LNCAP (cell line): Measurements from ENCODE around the gene PASK.

Source experiments
- CTCF ChIP-seq: fragments of 450-650 bp; IDR thresholded peaks from 2 replicates; pipeline ENCODE4 v1.5.1; 2017; ENCODE audit warnings: mild to moderate bottlenecking

PASK gene

GRCh38 chr2:241107031-241107783, 42.1 kb downstream of the PASK start:
- no peak for TF ChIP-seq CTCF

GRCh38 chr2:241105641-241106040, 43.6 kb downstream of the PASK start:
- no peak for TF ChIP-seq CTCF

GRCh38 chr2:241103176-241103595, 46.1 kb downstream of the PASK start:
- no peak for TF ChIP-seq CTCF

DNA sequence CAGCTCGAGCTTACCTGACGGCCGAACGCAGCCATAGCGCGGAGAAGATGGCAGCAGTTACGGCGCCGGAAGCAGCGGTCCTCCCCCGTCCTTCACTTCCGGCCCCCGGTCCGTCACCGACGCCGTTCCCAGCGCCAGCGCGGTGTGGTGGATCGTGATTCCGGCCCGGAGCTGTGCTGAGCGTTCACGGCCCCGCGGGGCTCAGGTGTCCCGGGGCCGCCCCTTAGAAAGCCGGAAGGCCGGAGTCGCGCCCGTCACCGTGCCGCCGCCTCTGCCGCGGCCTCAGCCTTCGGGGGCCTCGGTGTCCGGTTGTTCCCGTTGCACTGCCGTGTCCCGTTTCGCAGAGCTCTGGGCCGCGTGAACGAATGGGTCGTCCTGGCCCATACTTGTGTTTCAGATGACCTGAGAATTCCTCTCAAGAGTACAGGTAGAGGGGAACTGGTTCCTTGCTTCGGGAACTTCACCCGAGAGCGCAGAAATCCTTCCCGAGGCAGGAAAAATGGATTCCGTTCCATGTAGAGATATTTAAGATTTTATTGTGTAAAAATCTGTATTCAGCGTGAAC, 47.0 kb downstream of the PASK start, which contains the start of gene MTERF4:
MTERF4 (minus strand) TSS at position 49 of the 565 bp plus-strand sequence; CDS start at position 35, 14 bp downstream.
- no peak for TF ChIP-seq CTCF

DNA sequence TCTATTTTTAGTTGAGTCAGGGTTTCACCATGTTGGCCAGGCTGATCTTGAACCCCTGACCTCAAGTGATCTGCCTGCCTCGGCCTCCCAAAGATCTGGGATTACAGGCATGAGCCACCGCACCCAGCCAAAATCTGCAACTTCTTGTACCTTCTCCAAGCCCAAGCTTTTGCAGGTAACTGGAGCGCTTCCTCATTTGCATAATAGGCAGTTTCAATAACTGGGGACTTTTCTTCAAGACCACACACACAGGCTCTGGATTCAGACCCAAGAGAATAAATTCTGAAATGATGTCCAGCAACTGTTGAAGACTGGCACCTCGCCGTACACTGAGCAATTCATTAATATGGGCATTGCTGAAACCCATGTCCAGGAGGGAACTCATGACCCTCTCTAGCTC, 50.0 kb downstream of the PASK start:
- no peak for TF ChIP-seq CTCF

DNA sequence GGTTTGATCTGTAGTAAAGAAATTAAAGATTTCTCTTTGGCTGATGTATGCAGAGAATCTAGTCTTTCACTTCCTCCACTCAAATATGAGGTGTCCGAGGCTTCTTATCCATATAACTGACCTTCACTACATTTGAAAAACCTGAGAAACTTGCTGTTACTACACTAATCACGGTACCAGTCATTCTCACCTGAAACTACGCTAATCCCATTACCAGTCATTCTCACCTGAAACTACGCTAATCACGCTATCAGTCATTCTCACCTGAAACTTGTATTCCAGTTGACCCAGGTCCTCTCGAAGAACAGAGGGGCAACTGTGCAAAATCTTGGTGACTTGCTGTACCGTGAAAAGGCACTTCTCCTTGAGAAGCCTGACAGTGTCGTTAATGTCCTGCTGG, 52.3 kb downstream of the PASK start:
- no peak for TF ChIP-seq CTCF

- no peak for TF ChIP-seq CTCF
These were observed 53.5 kb downstream of the PASK start for GRCh38 chr2:241095594-241096290.
